GM18868 (cell line): ENCODE data around the gene CCDC71L.

Source experiments
- ATAC-seq: cut with Tn5 transposase; IDR thresholded peaks from one replicate; pipeline ENCODE4 v1.9.1; 2021; ENCODE audit warnings: mild to moderate bottlenecking, moderate library complexity; ENCODE audit not compliant: unreplicated experiment

The CCDC71L gene

GRCh38 chr7:106659166-106659962 lies 1.6 kb downstream of the CCDC71L start:
- ATAC-seq = no peak

GRCh38 chr7:106658316-106659165 lies 2.4 kb downstream of the CCDC71L start:
- no peak for ATAC-seq

DNA sequence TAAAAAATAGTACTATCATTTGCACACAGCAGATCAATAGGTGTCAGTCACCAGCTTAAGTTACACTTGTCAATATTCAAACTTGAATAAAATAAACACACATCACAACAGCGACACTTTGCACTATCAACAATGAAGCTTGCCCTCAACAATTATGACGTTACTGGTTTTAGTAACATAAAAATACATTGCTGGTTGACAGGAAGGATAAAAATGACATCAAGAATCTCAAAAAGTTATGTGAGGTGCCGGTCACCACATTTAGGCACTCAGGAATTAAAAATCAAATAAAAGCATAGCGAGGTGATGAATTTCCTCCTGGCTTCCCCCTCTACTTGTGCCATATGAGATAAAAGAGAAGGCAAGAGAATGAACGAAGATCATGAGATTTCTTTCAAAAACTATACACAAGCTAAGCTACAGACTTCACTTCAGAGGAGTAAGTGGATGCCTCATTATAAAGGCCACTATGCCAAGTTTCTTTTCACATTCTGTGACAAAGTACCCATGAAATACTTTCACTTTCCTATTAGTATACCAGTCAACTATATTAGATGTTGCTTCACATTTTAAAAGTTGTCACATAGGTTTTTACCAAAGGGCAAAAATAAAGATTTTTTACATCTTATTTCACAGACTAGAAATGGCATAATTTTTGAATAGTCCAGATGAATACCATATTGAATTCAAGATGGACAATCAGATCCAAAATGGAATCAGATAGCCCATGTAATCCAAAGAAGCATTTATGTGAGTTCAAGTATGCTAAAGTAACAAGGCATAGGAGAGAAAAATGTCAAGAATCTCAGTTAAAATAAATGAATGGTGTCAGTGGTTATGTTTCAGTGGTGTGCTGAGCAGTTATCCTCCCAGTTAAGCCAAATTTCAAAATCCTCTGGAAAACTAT lies 3.6 kb downstream of the CCDC71L start:
- peak; percentile 24 for ATAC-seq

DNA sequence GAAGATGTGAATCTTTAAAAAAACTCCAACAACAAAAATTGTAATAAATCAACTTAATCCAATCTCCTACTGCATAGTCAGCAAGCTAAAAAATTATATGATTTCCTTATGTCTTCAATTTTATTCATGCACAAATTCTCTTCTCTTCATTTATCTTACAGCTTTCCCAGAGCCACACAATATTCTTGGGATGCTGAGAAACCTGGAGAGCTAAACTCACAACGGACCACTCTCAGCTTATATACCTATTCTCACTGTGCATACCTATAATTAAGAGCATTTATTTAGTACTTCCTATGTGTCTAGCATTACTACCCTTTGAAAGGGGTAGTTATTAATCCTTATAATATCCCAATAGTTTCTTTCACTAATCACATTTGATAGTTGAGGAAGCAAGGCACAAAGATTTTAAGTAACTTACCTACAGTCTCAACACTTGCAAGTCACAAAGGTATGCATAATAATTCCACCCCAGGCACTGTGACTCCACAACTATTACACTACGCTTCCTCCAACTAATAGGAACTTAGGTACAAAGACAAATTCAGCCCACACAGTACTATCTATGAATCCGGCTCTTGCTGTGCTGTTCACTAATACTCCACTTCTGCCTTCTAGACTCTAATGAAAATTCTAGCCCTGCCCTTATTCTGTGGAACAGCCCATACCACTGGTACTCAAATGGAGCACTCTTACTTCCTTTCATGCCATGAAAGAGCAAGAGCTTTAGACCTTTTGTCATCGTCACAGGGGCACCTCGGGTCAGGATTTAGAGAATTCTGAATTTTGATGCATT lies 5.1 kb downstream of the CCDC71L start:
- no peak for ATAC-seq

GRCh38 chr7:106653488-106653887 lies 7.5 kb downstream of the CCDC71L start:
- no peak for ATAC-seq

GRCh38 chr7:106652909-106653308 lies 8.0 kb downstream of the CCDC71L start:
- ATAC-seq = no peak

GRCh38 chr7:106652092-106652491 lies 8.9 kb downstream of the CCDC71L start:
- no peak for ATAC-seq

DNA sequence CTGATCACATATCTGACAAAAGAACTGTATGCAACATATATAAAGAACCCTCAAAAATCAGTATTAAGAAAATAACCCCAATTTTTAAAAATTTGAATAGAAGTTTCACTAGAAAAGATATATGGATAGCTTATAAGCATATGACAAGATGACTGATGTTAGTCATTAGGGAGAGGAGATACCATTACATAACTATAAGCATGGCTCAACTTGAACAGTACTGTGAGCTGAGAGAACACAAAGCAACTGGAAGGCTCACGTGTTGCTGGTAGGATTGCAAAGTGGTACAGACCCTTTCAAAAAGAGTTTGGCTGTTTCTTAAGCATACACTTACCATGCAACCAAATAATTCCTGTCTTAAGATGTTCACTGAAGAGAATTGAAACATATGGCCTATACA lies 14.7 kb downstream of the CCDC71L start:
- ATAC-seq = no peak

- ATAC-seq = peak; percentile 61
Observed at GRCh38 chr7:106644999-106645398, 16.0 kb downstream of the CCDC71L start.

DNA sequence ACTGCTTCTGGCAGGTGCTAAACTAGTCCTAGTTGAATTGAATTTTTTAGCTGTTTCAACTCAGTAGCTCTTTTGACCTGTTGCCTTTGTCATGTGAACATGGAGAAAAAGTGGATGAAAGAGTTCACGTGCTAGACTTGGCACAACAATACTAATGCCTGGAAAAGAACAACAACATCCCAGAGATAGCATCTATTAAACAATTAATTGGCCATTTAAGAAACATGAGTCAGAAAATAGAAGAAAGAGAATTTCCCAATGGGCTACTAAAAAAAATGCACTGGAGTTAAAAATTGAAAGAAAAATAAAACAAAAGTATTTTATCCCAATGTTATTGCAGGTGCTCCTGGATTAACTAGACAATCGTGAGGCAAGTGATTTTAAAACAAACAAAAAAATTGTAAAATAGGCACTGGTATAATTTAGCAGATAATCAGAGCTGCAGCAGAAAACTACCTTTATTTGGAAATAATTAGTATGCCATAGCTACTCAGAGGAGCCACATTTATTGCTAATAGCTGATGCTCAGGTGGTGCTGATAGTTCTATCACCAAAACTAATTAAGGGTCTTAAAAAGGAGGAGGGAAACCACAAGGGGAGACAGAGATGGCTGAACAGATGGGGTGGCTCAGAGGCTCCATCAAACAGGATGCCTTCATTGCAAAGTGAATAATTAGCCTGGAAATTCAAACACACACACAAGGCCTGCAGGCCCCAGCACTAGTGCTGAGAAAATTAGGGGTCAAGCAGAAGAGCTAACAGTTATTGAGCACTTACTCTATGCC lies 17.6 kb downstream of the CCDC71L start:
- ATAC-seq = no peak

- ATAC-seq = no peak
Observed at GRCh38 chr7:106641416-106641815, 19.5 kb downstream of the CCDC71L start.

- no peak for ATAC-seq
Observed at GRCh38 chr7:106640368-106641141, 20.4 kb downstream of the CCDC71L start.

- ATAC-seq = no peak
Observed at GRCh38 chr7:106639476-106640334, 21.3 kb downstream of the CCDC71L start.

- ATAC-seq = no peak
Observed at GRCh38 chr7:106635411-106635810, 25.5 kb downstream of the CCDC71L start.

DNA sequence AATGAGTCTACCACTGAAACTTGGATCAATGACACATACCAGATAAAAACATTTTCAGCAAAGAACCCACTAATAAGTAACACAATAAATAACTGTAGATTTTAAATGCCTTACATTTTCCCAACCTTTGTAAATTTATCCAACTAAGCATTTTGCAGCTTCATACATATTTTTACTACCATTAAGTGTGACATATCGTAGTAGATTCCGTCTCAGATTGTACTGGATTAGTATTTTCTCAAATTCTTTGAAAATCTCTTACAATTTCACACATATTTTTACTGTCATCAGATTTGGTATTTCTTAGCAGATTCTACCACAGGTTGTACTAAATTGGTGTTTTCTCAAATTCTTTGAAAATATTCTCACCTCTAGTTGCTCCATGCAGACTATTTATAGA lies 26.0 kb downstream of the CCDC71L start:
- no peak for ATAC-seq

DNA sequence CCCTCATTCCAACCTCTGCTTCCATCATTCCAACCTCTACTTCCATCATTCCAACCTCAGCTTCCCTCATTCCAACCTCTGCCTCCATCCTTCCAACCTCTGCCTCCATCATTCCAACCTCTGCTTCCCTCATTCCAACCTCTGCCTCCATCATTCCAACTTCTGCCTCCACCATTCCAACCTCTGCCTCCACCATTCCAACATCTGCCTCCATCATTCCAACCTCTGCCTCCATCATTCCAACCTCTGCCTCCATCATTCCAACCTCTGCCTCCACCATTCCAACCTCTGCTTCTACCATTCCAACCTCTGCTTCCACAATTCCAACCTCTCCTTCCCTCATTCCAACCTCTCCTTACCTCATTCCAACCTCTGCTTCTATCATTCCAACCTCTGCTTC lies 30.3 kb downstream of the CCDC71L start:
- no peak for ATAC-seq

DNA sequence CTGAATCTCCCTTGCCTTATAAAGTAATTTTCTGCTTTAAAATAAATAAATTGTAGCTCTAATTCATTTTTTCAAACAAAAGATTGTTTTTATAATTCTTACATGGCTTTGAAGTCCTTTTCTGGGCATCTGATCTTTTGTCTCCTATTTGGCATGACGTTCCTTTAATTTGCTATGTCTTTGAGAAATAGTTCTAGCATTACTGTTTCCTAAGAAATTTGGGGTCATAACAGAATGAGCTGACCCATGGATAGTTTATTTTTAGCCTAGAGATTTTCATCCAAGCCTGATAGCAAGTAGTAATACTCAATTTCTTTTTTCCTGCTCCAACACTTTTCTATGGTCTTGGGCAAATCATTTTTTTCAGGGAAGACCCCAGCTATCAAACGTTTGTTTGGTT lies 31.4 kb downstream of the CCDC71L start:
- ATAC-seq = no peak
